Measurements from ENCODE around the gene FCRL1. TPM values are rescaled to one million over a fixed set of nuclear protein-coding genes. Genes with fewer than 3 reads are reported as not detected.

FCRL1 gene
- total RNA-seq, 1 experiment from 2014 or later = not detected

GRCh38 chr1:157799996-157800395, 19.9 kb downstream of the FCRL1 start:
- Histone ChIP-seq H3K9me3 (ENCODE audit: control insufficient read depth, insufficient read depth, low read depth, low read length) (no peaks in the 10 kb centered on the region), H3K27ac (ENCODE audit: low read length) (no peak overlapping the region), H3K27me3 (ENCODE audit: control insufficient read depth, insufficient read depth, low read length) (peaks cover 2% of the 10 kb centered on the region; the same call in 1 of the 2 replicates), H3K4me1 (ENCODE audit: control insufficient read depth, insufficient read depth, low read length) (no peaks in the 10 kb centered on the region), H3K36me3 (ENCODE audit: control insufficient read depth, insufficient read depth, low read length) (no peaks in the 10 kb centered on the region), H3K4me3 (ENCODE audit: low read depth in 2 of 2, low read length in 2 of 2) (no peak overlapping the region)
- no TSS peak for BruUV-seq (replicated peaks)
- ATAC-seq (no peak), DNase-seq (ENCODE audit: low read depth, low spot score) (no peak)
- ChIA-PET CTCF (no interaction called here), POLR2A (no interaction called here)
- in situ Hi-C loops (cut with HindIII; ENCODE audit: low pct_unique_long_range_greater_than_20kb, low sequenced_read_pairs) (no loop called here), intact Hi-C loops (cut with micrococcal nuclease; ENCODE audit: unreplicated experiment) (no loop called here)
- TF ChIP-seq SIN3A (IDR thresholded peaks at IDR 0.05; ENCODE audit: borderline replicate concordance, insufficient read depth, low read depth, low read length) (no peak), CTCF (IDR thresholded peaks at IDR 0.05) (no peak), TCF7L2 (IDR thresholded peaks at IDR 0.05; ENCODE audit: low read depth, low read length) (no peak), POLR2AphosphoS5 (IDR thresholded peaks at IDR 0.05; ENCODE audit: low read depth, low read length) (no peak), REST (IDR thresholded peaks at IDR 0.05; ENCODE audit: insufficient read depth in 1 of 2, low read depth in 2 of 2, low read length in 1 of 2) (no peak)

GRCh38 chr1:157798211-157798610, 21.7 kb downstream of the FCRL1 start:
- H3K36me3 ChIP-seq (ENCODE audit: control insufficient read depth, insufficient read depth, low read length) = no peaks in the 10 kb centered on the region
- no peak for DNase-seq (ENCODE audit: low read depth, low spot score)
- H3K4me3 ChIP-seq (ENCODE audit: low read depth in 2 of 2, low read length in 2 of 2) = no peak overlapping the region
- H3K4me1 ChIP-seq (ENCODE audit: control insufficient read depth, insufficient read depth, low read length) = no peaks in the 10 kb centered on the region
- no TSS peak for BruUV-seq (replicated peaks)
- CTCF ChIA-PET = no interaction called here
- POLR2A ChIA-PET = no interaction called here
- H3K27me3 ChIP-seq (ENCODE audit: control insufficient read depth, insufficient read depth, low read length) = no peaks in the 10 kb centered on the region; the same call in 1 of the 2 replicates
- intact Hi-C loops (cut with micrococcal nuclease; ENCODE audit: unreplicated experiment) = no loop called here
- no peak for TF ChIP-seq TCF7L2 (IDR thresholded peaks at IDR 0.05; ENCODE audit: low read depth, low read length)
- TF ChIP-seq POLR2AphosphoS5 (IDR thresholded peaks at IDR 0.05; ENCODE audit: low read depth, low read length) = no peak
- no peak for TF ChIP-seq CTCF (IDR thresholded peaks at IDR 0.05)
- no peak for TF ChIP-seq REST (IDR thresholded peaks at IDR 0.05; ENCODE audit: insufficient read depth in 1 of 2, low read depth in 2 of 2, low read length in 1 of 2)
- no peak for TF ChIP-seq SIN3A (IDR thresholded peaks at IDR 0.05; ENCODE audit: borderline replicate concordance, insufficient read depth, low read depth, low read length)
- ATAC-seq = no peak
- no peak overlapping the region for H3K27ac ChIP-seq (ENCODE audit: low read length)
- 0 out of 2 replicates have a peak, but pooled peaks cover 2% of the 10 kb centered on the region for H3K9me3 ChIP-seq (ENCODE audit: control insufficient read depth, insufficient read depth, low read depth, low read length)
- in situ Hi-C loops (cut with HindIII; ENCODE audit: low pct_unique_long_range_greater_than_20kb, low sequenced_read_pairs) = no loop called here

Measured in Panc1 (cell line).